H1 (cell line): Measurements from ENCODE around the gene DNA2. TPM values are rescaled to one million over a fixed set of nuclear protein-coding genes. Genes with fewer than 3 reads are reported as not detected.

Experiments used
- CTCF ChIA-PET: fragments of 300-600 bp; sonication (Branson Sonifier 250); formaldehyde crosslinking; loops from one replicate; lab custom pipeline; 2021; ENCODE audit not compliant: partially characterized antibody; lab: Charles Lee
- POLR2A ChIA-PET: fragments of 300-600 bp; sonication (Branson Sonifier 250); formaldehyde crosslinking; loops from one replicate; lab custom pipeline; 2021; ENCODE audit warnings: inconsistent platforms; ENCODE audit not compliant: partially characterized antibody; lab: Charles Lee
- DNase-seq, 2 experiments: peaks; one replicate each; pipeline versions ENCODE4 v3.0.0 to v3.0.0-alpha.2; 2010 to 2022; ENCODE audit warnings: low spot score in 2 of 2, low read depth in 1 of 2, mixed read lengths in 1 of 2
- FAIRE-seq: peaks from 2 replicates; lab custom pipeline; 2011; peaks lifted over from hg19 to GRCh38; lab: Jason Lieb, UNC
- H2AFZ ChIP-seq: 2 replicates; pipeline ENCODE4 v1.8.1; 2012; ENCODE audit warnings: low read length, inconsistent platforms
- H2AK5ac ChIP-seq: 2 replicates; pipeline ENCODE4 v1.6.1; 2013; ENCODE audit warnings: low read depth, low read length
- H2BK120ac ChIP-seq: replicated peaks from 2 replicates; pipeline ENCODE3; 2013; ENCODE audit warnings: low read depth, low read length, inconsistent platforms
- H2BK12ac ChIP-seq: 2 replicates; pipeline ENCODE4 v1.6.1; 2013; ENCODE audit warnings: low read depth, low read length
- H2BK15ac ChIP-seq: 2 replicates; pipeline ENCODE4 v1.6.1; 2013; ENCODE audit warnings: low read length
- H2BK20ac ChIP-seq: 2 replicates; pipeline ENCODE4 v1.6.1; 2013; ENCODE audit warnings: low read length
- H2BK5ac ChIP-seq: 2 replicates; pipeline ENCODE4 v1.6.1; 2013; ENCODE audit warnings: low read depth, low read length
- H3K14ac ChIP-seq: 2 replicates; pipeline ENCODE4 v1.6.1; 2013; ENCODE audit warnings: inconsistent platforms; ENCODE audit not compliant: insufficient read length
- H3K18ac ChIP-seq: 2 replicates; pipeline ENCODE4 v1.6.1; 2013; ENCODE audit warnings: low read length; ENCODE audit errors: extremely low read depth
- H3K23ac ChIP-seq: 2 replicates; pipeline ENCODE4 v1.6.1; 2013; ENCODE audit warnings: inconsistent platforms; ENCODE audit not compliant: insufficient read length
- H3K23me2 ChIP-seq: 2 replicates; pipeline ENCODE4 v1.6.1; 2013; ENCODE audit warnings: low read depth, low read length
- H3K27ac ChIP-seq: 2 replicates; pipeline ENCODE4 v1.6.1; 2011; ENCODE audit warnings: low read depth, low read length, inconsistent platforms
- H3K27me3 ChIP-seq, 4 experiments: replicated peaks in 1 of 4; 1 replicate in 1 of 4; 2 replicates in 3 of 4; pipeline versions ENCODE4 v1.6.1 to v1.8.1; 2011 to 2013; ENCODE audit warnings: low read length in 3 of 4, mild to moderate bottlenecking in 3 of 4, inconsistent platforms in 2 of 4, mixed read lengths in 2 of 4, moderate library complexity in 1 of 4; ENCODE audit not compliant: control insufficient read depth in 3 of 4, insufficient read depth in 3 of 4; ENCODE audit errors: extremely low read depth in 1 of 4
- H3K36me3 ChIP-seq, 4 experiments: 2 replicates each; pipeline versions ENCODE4 v1.6.1 to v1.8.1; 2011 to 2013; ENCODE audit warnings: mild to moderate bottlenecking in 4 of 4, low read length in 3 of 4, moderate library complexity in 2 of 4, control low read depth in 1 of 4, inconsistent platforms in 1 of 4; ENCODE audit not compliant: insufficient read depth in 4 of 4, control insufficient read depth in 2 of 4
- H3K4ac ChIP-seq: replicated peaks from 2 replicates; pipeline ENCODE3; 2013; ENCODE audit warnings: low read length, low read depth, mixed read lengths, inconsistent platforms; ENCODE audit not compliant: insufficient read length
- H3K4me1 ChIP-seq, 4 experiments: replicated peaks in 1 of 4; 1 replicate in 1 of 4; 2 replicates in 3 of 4; pipeline versions ENCODE4 v1.6.1 to v1.8.1; 2011 to 2013; ENCODE audit warnings: low read length in 3 of 4, inconsistent platforms in 2 of 4, mixed read lengths in 1 of 4; ENCODE audit not compliant: insufficient read depth in 4 of 4, control insufficient read depth in 3 of 4
- H3K4me2 ChIP-seq, 2 experiments: 2 replicates each; pipeline versions ENCODE4 v1.6.1 to v1.8.1; 2011 to 2013; ENCODE audit warnings: low read depth in 2 of 2, low read length in 2 of 2, control low read depth in 1 of 2, inconsistent platforms in 1 of 2, mild to moderate bottlenecking in 1 of 2; ENCODE audit not compliant: insufficient read depth in 1 of 2
- H3K4me3 ChIP-seq, 4 experiments: fragments of 200-600, 300-600 bp in 1 of 4; sonication (generic), shearing (Covaris generic), sonication (Bioruptor Twin) in 1 of 4; 2 replicates each; pipeline versions ENCODE4 v1.5.1 to v1.8.1; 2011 to 2016; ENCODE audit warnings: low read length in 4 of 4, low read depth in 3 of 4, control low read depth in 2 of 4, inconsistent platforms in 2 of 4, mild to moderate bottlenecking in 2 of 4, mixed read lengths in 1 of 4, moderate library complexity in 1 of 4; ENCODE audit not compliant: insufficient read depth in 2 of 4; ENCODE audit errors: extremely low read depth in 1 of 4
- H3K56ac ChIP-seq: replicated peaks from 2 replicates; pipeline ENCODE3; 2013; ENCODE audit warnings: low read depth, mild to moderate bottlenecking, mixed read lengths, low read length, inconsistent platforms; ENCODE audit not compliant: insufficient read length
- H3K79me1 ChIP-seq: 2 replicates; pipeline ENCODE4 v1.6.1; 2013; ENCODE audit warnings: low read depth, low read length, control low read depth
- H3K79me2 ChIP-seq, 2 experiments: 2 replicates each; pipeline versions ENCODE4 v1.6.1 to v1.8.1; 2012 to 2013; ENCODE audit warnings: low read length in 2 of 2, mild to moderate bottlenecking in 2 of 2, inconsistent platforms in 1 of 2; ENCODE audit not compliant: insufficient read depth in 2 of 2, control insufficient read depth in 1 of 2
- H3K9ac ChIP-seq, 4 experiments: replicated peaks in 1 of 4; 1 replicate in 1 of 4; 2 replicates in 3 of 4; pipeline versions ENCODE4 v1.6.1 to v1.8.1; 2011 to 2013; ENCODE audit warnings: low read depth in 3 of 4, low read length in 3 of 4, control low read depth in 2 of 4, mild to moderate bottlenecking in 2 of 4, moderate library complexity in 2 of 4, inconsistent platforms in 1 of 4; ENCODE audit errors: extremely low read depth in 1 of 4
- H3K9me3 ChIP-seq, 2 experiments: 2 replicates each; pipeline versions ENCODE4 v1.6.1 to v1.8.1; 2012 to 2013; ENCODE audit warnings: mild to moderate bottlenecking in 2 of 2, moderate library complexity in 2 of 2, control low read depth in 1 of 2, inconsistent platforms in 1 of 2, low read depth in 1 of 2, low read length in 1 of 2, mixed read lengths in 1 of 2; ENCODE audit not compliant: insufficient read depth in 2 of 2
- H4K20me1 ChIP-seq, 2 experiments: replicated peaks in 1 of 2; 2 replicates each; pipeline versions ENCODE3 to v1.8.1; 2011 to 2013; ENCODE audit warnings: inconsistent platforms in 2 of 2, low read length in 2 of 2, mild to moderate bottlenecking in 1 of 2; ENCODE audit not compliant: insufficient read depth in 2 of 2, control insufficient read depth in 1 of 2
- H4K5ac ChIP-seq: 2 replicates; pipeline ENCODE4 v1.6.1; 2013; ENCODE audit warnings: low read length, low read depth, mixed read lengths, inconsistent platforms; ENCODE audit not compliant: insufficient read length
- H4K8ac ChIP-seq: 2 replicates; pipeline ENCODE4 v1.8.0; 2013; ENCODE audit warnings: mild to moderate bottlenecking, moderate library complexity, low read length, inconsistent platforms; ENCODE audit not compliant: insufficient read depth; ENCODE audit errors: extremely low read depth
- H4K91ac ChIP-seq: replicated peaks from 2 replicates; pipeline ENCODE3; 2013; ENCODE audit warnings: low read length, mixed read lengths, inconsistent platforms; ENCODE audit not compliant: insufficient read length
- ASH2L ChIP-seq: fragments of 200-600, 300-600 bp; sonication (generic); IDR thresholded peaks from one replicate; pipeline ENCODE4 v1.7.1; 2017; ENCODE audit warnings: low read length
- EGR1 ChIP-seq: IDR thresholded peaks from 2 replicates; pipeline ENCODE4 v1.6.1; 2011; ENCODE audit warnings: low read depth, low read length, borderline replicate concordance
- GABPA ChIP-seq: IDR thresholded peaks from 2 replicates; pipeline ENCODE4 v1.6.1; 2011; ENCODE audit warnings: mild to moderate bottlenecking, low read length, moderate library complexity, borderline replicate concordance; ENCODE audit not compliant: insufficient read depth
- JUN ChIP-seq: IDR thresholded peaks from 2 replicates; pipeline ENCODE4 v1.6.1; 2011; ENCODE audit warnings: low read depth, mild to moderate bottlenecking, improper control_type of control experiment, low read length
- JUND ChIP-seq: IDR thresholded peaks from 2 replicates; pipeline ENCODE4 v1.6.1; 2011; ENCODE audit warnings: mild to moderate bottlenecking, improper control_type of control experiment, low read length
- PHF8 ChIP-seq: fragments of 200-600 bp; sonication (generic); conservative IDR thresholded peaks from 2 replicates; pipeline ENCODE4 v1.7.1; 2012; ENCODE audit warnings: low read depth, mild to moderate bottlenecking, inconsistent platforms, low read length, moderate library complexity
- SIRT6 ChIP-seq: IDR thresholded peaks from one replicate; pipeline ENCODE4 v1.7.1; 2012; ENCODE audit warnings: low read length, inconsistent platforms
- TAF7 ChIP-seq: optimal IDR thresholded peaks from 2 replicates; pipeline ENCODE3; 2011; ENCODE audit warnings: low read depth, mild to moderate bottlenecking, inconsistent platforms, low read length, moderate library complexity, borderline replicate concordance
- TBP ChIP-seq: IDR thresholded peaks from 2 replicates; pipeline ENCODE4 v1.6.1; 2011; ENCODE audit warnings: low read depth, low read length, improper control_type of control experiment
- TCF12 ChIP-seq: IDR thresholded peaks from 2 replicates; pipeline ENCODE4 v1.6.1; 2011; ENCODE audit warnings: low read depth, mild to moderate bottlenecking, low read length
- WGBS, 2 experiments: shearing (Covaris generic) in 1 of 2; methylation state at CpG; one replicate each; pipeline versions ENCODE4 v1.1.6 to v1.1.7; 2013 to 2015; ENCODE audit warnings: low lambda C conversion rate in 2 of 2, mixed read lengths in 2 of 2, inconsistent platforms in 1 of 2, low coverage in 1 of 2, missing lambda C conversion rate in 1 of 2; ENCODE audit not compliant: insufficient replicate concordance in 2 of 2, insufficient coverage in 1 of 2, insufficient read length in 1 of 2; ENCODE audit errors: extremely low coverage in 1 of 2, missing lambda C conversion rate in 1 of 2; 5-methylcytosine and 5-hydroxymethylcytosine counted together
- polyA plus RNA-seq, 7 experiments: library from polyadenylated mRNA; depleted of rRNA in 3 of 7; stranded (reverse) in 5 of 7; unstranded in 2 of 7; fragments of >200 nt in 5 of 7; fragments of 200-250 nt in 2 of 7; gene quantifications; 1 replicate in 5 of 7; 2 replicates in 1 of 7; 4 replicates in 1 of 7; pipeline versions ENCODE4 v1.2.1 to v1.2.3, GENCODE V29; 2011 to 2013; ENCODE audit warnings: missing spikeins in 2 of 7, mixed read lengths in 2 of 7
- total RNA-seq: library from RNA; stranded (reverse); fragmentation: NEBNext Ultra II Directional; extraction: Animal tissue kit (Norgen Biotek cat#: 25700); gene quantifications from 2 replicates; pipeline ENCODE4 v1.2.1, GENCODE V29; 2021
- TF ChIP-seq, protein P1 (sequence below): IDR thresholded peaks from 2 replicates; pipeline ENCODE4 v1.6.1; 2011; ENCODE audit warnings: low read depth, mild to moderate bottlenecking, low read length; ENCODE audit not compliant: insufficient read depth

Gene DNA2
- total and polyA plus RNA-seq, 2 of the 8 experiments (the other 6 are each of a cell fraction or from before 2014, with no cell fraction given): 16.0 to 57.9 TPM

DNA sequence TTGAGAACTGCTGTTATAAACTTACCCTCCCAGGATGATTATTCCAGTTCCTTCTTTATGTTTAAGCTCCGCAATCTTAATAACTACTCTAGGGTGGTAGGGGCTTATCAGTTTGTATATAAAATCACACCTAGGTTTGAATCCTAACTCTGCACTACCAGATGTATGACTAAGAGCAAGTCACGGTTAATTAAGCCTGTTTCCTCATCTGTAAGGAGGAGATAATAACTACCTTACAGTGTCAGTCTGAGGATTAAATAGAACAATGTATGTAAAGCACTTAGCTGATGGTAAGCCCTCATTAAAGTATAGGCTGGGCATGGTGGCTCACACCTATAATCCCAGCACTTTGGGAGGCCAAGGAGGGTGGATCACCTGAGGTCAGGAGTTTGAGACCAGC lies 9.2 kb downstream of the DNA2 start:
- TF ChIP-seq EGR1 (no peak), SIRT6 (no peak), TAF7 (no peak), TCF12 (no peak), TBP (no peak), PHF8 (no peak), ASH2L (no peak), JUN (no peak), GABPA (no peak), JUND (no peak)
- TF ChIP-seq, protein P1, sequence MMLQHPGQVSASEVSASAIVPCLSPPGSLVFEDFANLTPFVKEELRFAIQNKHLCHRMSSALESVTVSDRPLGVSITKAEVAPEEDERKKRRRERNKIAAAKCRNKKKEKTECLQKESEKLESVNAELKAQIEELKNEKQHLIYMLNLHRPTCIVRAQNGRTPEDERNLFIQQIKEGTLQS: no peak
- DNase-seq: no peak
- Histone ChIP-seq H2AK5ac (no peak overlapping the region), H2BK12ac (no peak overlapping the region), H3K4me2 (no peak overlapping the region), H3K9me3 (no peaks in the 10 kb centered on the region), H3K27me3 (no peaks in the 10 kb centered on the region), H4K91ac (no peak overlapping the region), H3K36me3 (peaks cover 26 to 97% (median 65%) of the 10 kb centered on the region in 4 experiments), H3K23ac (no peak overlapping the region), H2AFZ (no peak overlapping the region), H3K79me2 (no peaks in the 10 kb centered on the region; a peak in 2 of 4 replicates), H4K5ac (no peak overlapping the region), H4K8ac (no peak overlapping the region), H2BK5ac (no peak overlapping the region), H2BK120ac (no peak overlapping the region), H2BK15ac (no peak overlapping the region), H3K14ac (no peak overlapping the region), H3K56ac (no peak overlapping the region), H3K4me1 (no peaks in the 10 kb centered on the region), H3K9ac (no peak overlapping the region), H3K4me3 (no peak overlapping the region), H3K27ac (no peak overlapping the region), H3K4ac (no peak overlapping the region), H2BK20ac (no peak overlapping the region), H3K23me2 (no peaks in the 10 kb centered on the region), H3K79me1 (no peaks in the 10 kb centered on the region), H4K20me1 (no peaks in the 10 kb centered on the region), H3K18ac (no peak overlapping the region)
- ChIA-PET POLR2A (interaction anchor here (0.8 to 1.6 kb wide), 4 partner anchors 9 to 259 kb away, joined by 3 to 5 read pairs (median 4); partner anchors contain the start of gene DNA2), CTCF (interaction anchor here (0.6 kb wide), 1 partner anchor 33 kb away, joined by 3 read pairs; no protein-coding TSS in a partner anchor)
- 85% methylated on average over 2 of the region's 2 CpGs; no CpG with 5 or more reads in 1 of the 2 experiments for WGBS, 2 experiments
- FAIRE-seq: no peak
